D341Med (cell line): ENCODE results near the gene NEUROG1.
"Not testable (repeated sequence)": the region's sequence is repeated elsewhere in the genome, so short reads cannot be mapped to it uniquely, and the experiment has no call there.

ENCODE experiments used
- DNase-seq: peaks from one replicate; pipeline ENCODE4 v3.0.0; 2012; ENCODE audit warnings: low spot score

NEUROG1 gene

GRCh38 chr5:135537271-135537670 is 1.5 kb upstream of the NEUROG1 start:
- DNase-seq, result no peak

GRCh38 chr5:135535420-135535819 is 344 bp downstream of the NEUROG1 start:
- DNase-seq, result no peak

GRCh38 chr5:135534609-135535419 is 950 bp downstream of the NEUROG1 start:
- peak; percentile 71 for DNase-seq

GRCh38 chr5:135533794-135534193 is 2.0 kb downstream of the NEUROG1 start:
- DNase-seq, result no peak

GRCh38 chr5:135533334-135533733 is 2.4 kb downstream of the NEUROG1 start:
- peak; percentile 71 for DNase-seq

GRCh38 chr5:135529576-135529975 is 6.2 kb downstream of the NEUROG1 start:
- DNase-seq, result not testable (repeated sequence)

- no peak for DNase-seq
Observed at GRCh38 chr5:135526924-135527323, 8.8 kb downstream of the NEUROG1 start.

- no peak for DNase-seq
Observed at GRCh38 chr5:135521964-135522363, 13.8 kb downstream of the NEUROG1 start.

GRCh38 chr5:135517631-135518030 is 18.1 kb downstream of the NEUROG1 start:
- DNase-seq, result no peak

GRCh38 chr5:135514116-135514515 is 21.6 kb downstream of the NEUROG1 start:
- DNase-seq, result no peak

GRCh38 chr5:135511761-135512575 is 23.8 kb downstream of the NEUROG1 start:
- DNase-seq, result no peak

- no peak for DNase-seq
Observed at GRCh38 chr5:135509995-135510394, 25.8 kb downstream of the NEUROG1 start.

- no peak for DNase-seq
Observed at GRCh38 chr5:135508496-135509005, 27.2 kb downstream of the NEUROG1 start.

- no peak for DNase-seq
Observed at GRCh38 chr5:135505973-135506372, 29.8 kb downstream of the NEUROG1 start.

- no peak for DNase-seq
Observed at GRCh38 chr5:135504376-135504775, 31.4 kb downstream of the NEUROG1 start.

GRCh38 chr5:135503871-135504270 is 31.9 kb downstream of the NEUROG1 start:
- DNase-seq, result no peak

GRCh38 chr5:135502836-135503520 is 32.8 kb downstream of the NEUROG1 start:
- no peak for DNase-seq

GRCh38 chr5:135501965-135502364 is 33.8 kb downstream of the NEUROG1 start:
- DNase-seq, result no peak

- no peak for DNase-seq
Observed at GRCh38 chr5:135498637-135498995, 37.1 kb downstream of the NEUROG1 start.

GRCh38 chr5:135497971-135498636 is 37.7 kb downstream of the NEUROG1 start:
- DNase-seq, result peak; percentile 67

GRCh38 chr5:135495531-135495930 is 40.2 kb downstream of the NEUROG1 start:
- DNase-seq, result not testable (repeated sequence)

GRCh38 chr5:135494196-135494595 is 41.6 kb downstream of the NEUROG1 start:
- DNase-seq, result no peak
